Cardiac muscle cell (in vitro differentiated cells and primary cell): ENCODE results near the gene TMPRSS3. TPM values are rescaled to one million over a fixed set of nuclear protein-coding genes. Genes with fewer than 3 reads are reported as not detected.

Experiments
- DNase-seq, 2 donors: peaks; one replicate each; pipeline versions ENCODE4 v3.0.0 to v3.0.0-alpha.2; 2010 to 2017; ENCODE audit warnings: low read depth in 1 of 2, low spot score in 1 of 2
- H3K27ac ChIP-seq: fragments of 200-600 bp; sonication (generic); 2 replicates; pipeline ENCODE4 v1.5.1; 2016
- H3K27me3 ChIP-seq: fragments of 200-600 bp; sonication (generic); 2 replicates; pipeline ENCODE4 v1.6.0; 2016; ENCODE audit warnings: control low read depth
- H3K36me3 ChIP-seq: fragments of 200-600 bp; sonication (generic); 2 replicates; pipeline ENCODE4 v1.5.1; 2016; ENCODE audit warnings: control low read depth
- H3K4me1 ChIP-seq: fragments of 200-600 bp; sonication (generic); 2 replicates; pipeline ENCODE4 v1.8.1; 2017; ENCODE audit warnings: low read depth, mild to moderate bottlenecking, mixed run types
- H3K4me3 ChIP-seq: fragments of 200-600 bp; sonication (generic); 2 replicates; pipeline ENCODE4 v1.5.1; 2016; ENCODE audit warnings: mild to moderate bottlenecking
- H3K9me3 ChIP-seq: fragments of 200-600 bp; sonication (generic); 2 replicates; pipeline ENCODE4 v1.5.1; 2017; ENCODE audit warnings: low read depth, mild to moderate bottlenecking, control low read depth
- polyA plus RNA-seq: library from polyadenylated mRNA; unstranded; fragments of >200 nt; fragmentation: Nextera tagmentation; extraction: Ambion mirVana; gene quantifications from 2 replicates; pipeline ENCODE4 v1.2.1, GENCODE V29; 2016
- total RNA-seq: library from RNA; depleted of rRNA; stranded (reverse); fragments of >200 nt; gene quantifications from 2 replicates; pipeline ENCODE4 v1.2.3, GENCODE V29; 2016
- TF ChIP-seq, protein P1 (sequence below): IDR thresholded peaks from 2 replicates; pipeline ENCODE4 v1.5.1; 2012; ENCODE audit warnings: low read depth, mild to moderate bottlenecking, low read length

Gene TMPRSS3
- total and polyA plus RNA-seq, 2 experiments from 2014 or later = not detected

DNA sequence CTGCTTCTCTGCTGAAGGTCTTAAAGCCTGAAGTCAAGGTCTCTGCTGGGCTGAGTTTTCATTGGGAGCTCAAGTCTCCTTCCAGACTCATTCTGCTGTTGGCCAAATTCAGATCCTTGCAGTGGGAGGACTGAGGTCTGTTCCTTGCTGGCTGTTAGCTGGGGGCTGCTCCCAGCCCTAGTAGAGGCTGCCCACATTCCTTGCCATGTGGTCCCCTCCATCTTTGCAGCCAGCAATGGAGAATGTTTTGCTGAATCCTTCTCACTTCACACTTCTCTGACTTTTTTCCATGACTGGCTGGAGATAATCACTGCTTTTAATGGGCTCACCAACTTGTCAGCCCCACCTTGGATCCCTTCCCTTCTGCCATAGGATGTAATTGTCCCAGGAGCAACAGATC lies 41.1 kb upstream of the TMPRSS3 start:
- H3K9me3 ChIP-seq = no peaks in the 10 kb centered on the region
- no peak for DNase-seq
- no peaks in the 10 kb centered on the region for H3K4me1 ChIP-seq
- H3K27ac ChIP-seq = no peak overlapping the region
- TF ChIP-seq, protein P1, sequence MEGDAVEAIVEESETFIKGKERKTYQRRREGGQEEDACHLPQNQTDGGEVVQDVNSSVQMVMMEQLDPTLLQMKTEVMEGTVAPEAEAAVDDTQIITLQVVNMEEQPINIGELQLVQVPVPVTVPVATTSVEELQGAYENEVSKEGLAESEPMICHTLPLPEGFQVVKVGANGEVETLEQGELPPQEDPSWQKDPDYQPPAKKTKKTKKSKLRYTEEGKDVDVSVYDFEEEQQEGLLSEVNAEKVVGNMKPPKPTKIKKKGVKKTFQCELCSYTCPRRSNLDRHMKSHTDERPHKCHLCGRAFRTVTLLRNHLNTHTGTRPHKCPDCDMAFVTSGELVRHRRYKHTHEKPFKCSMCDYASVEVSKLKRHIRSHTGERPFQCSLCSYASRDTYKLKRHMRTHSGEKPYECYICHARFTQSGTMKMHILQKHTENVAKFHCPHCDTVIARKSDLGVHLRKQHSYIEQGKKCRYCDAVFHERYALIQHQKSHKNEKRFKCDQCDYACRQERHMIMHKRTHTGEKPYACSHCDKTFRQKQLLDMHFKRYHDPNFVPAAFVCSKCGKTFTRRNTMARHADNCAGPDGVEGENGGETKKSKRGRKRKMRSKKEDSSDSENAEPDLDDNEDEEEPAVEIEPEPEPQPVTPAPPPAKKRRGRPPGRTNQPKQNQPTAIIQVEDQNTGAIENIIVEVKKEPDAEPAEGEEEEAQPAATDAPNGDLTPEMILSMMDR = no peak
- H3K4me3 ChIP-seq = no peak overlapping the region
- H3K27me3 ChIP-seq = no peaks in the 10 kb centered on the region
- no peaks in the 10 kb centered on the region for H3K36me3 ChIP-seq

GRCh38 chr21:42435833-42436232 lies 40.0 kb upstream of the TMPRSS3 start:
- no peak for DNase-seq

GRCh38 chr21:42435401-42435800 lies 39.5 kb upstream of the TMPRSS3 start:
- Histone ChIP-seq H3K27ac (no peak overlapping the region), H3K27me3 (no peaks in the 10 kb centered on the region), H3K4me1 (no peaks in the 10 kb centered on the region), H3K9me3 (no peaks in the 10 kb centered on the region), H3K4me3 (no peak overlapping the region), H3K36me3 (no peaks in the 10 kb centered on the region)
- no peak for DNase-seq
- TF ChIP-seq, protein P1 = no peak

More at GRCh38 chr21:42435833-42436232, 40.0 kb upstream of the TMPRSS3 start:
- no peaks in the 10 kb centered on the region for H3K9me3 ChIP-seq
- no peaks in the 10 kb centered on the region for H3K36me3 ChIP-seq
- no peak overlapping the region for H3K4me3 ChIP-seq
- no peak overlapping the region for H3K27ac ChIP-seq
- no peaks in the 10 kb centered on the region for H3K27me3 ChIP-seq
- H3K4me1 ChIP-seq = no peaks in the 10 kb centered on the region
- TF ChIP-seq, protein P1 = no peak

GRCh38 chr21:42434884-42435283 lies 39.0 kb upstream of the TMPRSS3 start:
- no peaks in the 10 kb centered on the region for H3K4me1 ChIP-seq
- no peaks in the 10 kb centered on the region for H3K27me3 ChIP-seq
- H3K4me3 ChIP-seq = no peak overlapping the region
- no peak overlapping the region for H3K27ac ChIP-seq
- H3K9me3 ChIP-seq = no peaks in the 10 kb centered on the region
- no peak for DNase-seq
- TF ChIP-seq, protein P1 = no peak
- no peaks in the 10 kb centered on the region for H3K36me3 ChIP-seq

DNA sequence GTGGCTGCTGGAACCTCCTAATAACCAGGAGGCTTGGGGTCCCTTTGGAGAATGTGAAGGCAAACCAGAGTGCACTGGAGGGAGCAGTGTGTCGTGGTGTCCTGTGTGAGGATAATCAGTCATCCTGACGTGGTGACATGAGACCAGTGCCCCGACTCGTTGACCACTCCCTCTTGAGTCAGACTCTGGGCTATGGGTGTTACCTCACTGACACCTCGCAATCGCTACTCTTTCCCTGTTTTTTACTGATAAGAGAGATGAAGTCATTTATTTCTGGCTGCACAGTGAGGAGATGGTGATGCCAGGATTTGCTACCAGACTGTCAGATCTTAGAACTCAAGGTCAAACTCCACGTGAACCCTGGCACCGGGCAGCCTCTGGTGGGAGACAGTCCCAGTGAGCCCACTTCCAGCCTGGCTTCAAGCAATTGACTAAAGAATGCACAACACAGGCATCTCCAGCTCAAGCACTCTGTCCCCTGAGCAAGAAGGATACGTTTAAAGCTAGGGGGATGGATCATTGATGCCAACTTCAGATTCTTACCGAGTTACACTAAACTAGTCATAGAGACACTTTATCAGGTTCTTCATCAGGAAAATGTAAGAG lies 38.2 kb upstream of the TMPRSS3 start:
- no peaks in the 10 kb centered on the region for H3K9me3 ChIP-seq
- no peaks in the 10 kb centered on the region for H3K4me1 ChIP-seq
- no peaks in the 10 kb centered on the region for H3K36me3 ChIP-seq
- H3K27ac ChIP-seq = no peak overlapping the region
- no peaks in the 10 kb centered on the region for H3K27me3 ChIP-seq
- TF ChIP-seq, protein P1 = no peak
- DNase-seq = no peak
- H3K4me3 ChIP-seq = no peak overlapping the region

- TF ChIP-seq, protein P1 = no peak
- Histone ChIP-seq H3K4me1 (no peaks in the 10 kb centered on the region), H3K27ac (no peak overlapping the region), H3K36me3 (no peaks in the 10 kb centered on the region), H3K9me3 (no peaks in the 10 kb centered on the region), H3K4me3 (no peak overlapping the region), H3K27me3 (no peaks in the 10 kb centered on the region)
- no peak for DNase-seq
Observed at GRCh38 chr21:42432695-42433094, 36.8 kb upstream of the TMPRSS3 start.
